K562 (cell line): Measurements from ENCODE around the gene CTPS1. TPM values are rescaled to one million over a fixed set of nuclear protein-coding genes. Genes with fewer than 3 reads are reported as not detected.
A peak's percentile ranks its signal among the peaks of the same experiment; 100 is the strongest.

Experiments used
- ATAC-seq: fragments of 200-7000 bp; cut with Tn5 transposase; 3 replicates; pipeline ENCODE4 v1.9.1; 2020; ENCODE audit warnings: moderate library complexity
- BruUV-seq: library from RNA; stranded (reverse); fragments of 400-500 nt; replicated peaks from 2 replicates; lab custom pipeline; 2021; lab: Mats Ljungman, UMichigan
- CTCF ChIA-PET: fragments of 300-600 bp; formaldehyde crosslinking; extraction: SDS; loops from one replicate; lab custom pipeline; 2021; ENCODE audit warnings: low intra/inter-chr PET ratio; lab: Yijun Ruan, JAX
- POLR2A ChIA-PET: fragments of 300-600, 350-650 bp; sonication (Branson Sonifier 250); formaldehyde crosslinking; extraction: SDS; loops from one replicate; lab custom pipeline; 2021; ENCODE audit warnings: antibody characterized with exemption, inconsistent platforms; lab: Yijun Ruan, JAX
- DNase-seq, 4 experiments: peaks; one replicate each; pipeline versions ENCODE4 v3.0.0 to v3.0.0-alpha.2; 2011 to 2018; ENCODE audit warnings: low spot score in 3 of 4, mixed read lengths in 3 of 4; ENCODE audit errors: extremely low read depth in 1 of 4
- FAIRE-seq: peaks from 2 replicates; lab custom pipeline; 2011; peaks lifted over from hg19 to GRCh38; lab: Jason Lieb, UNC
- H2AFZ ChIP-seq: 2 replicates; pipeline ENCODE4 v1.6.0; 2011; ENCODE audit warnings: low read depth, low read length, control low read depth, inconsistent platforms
- H3K27ac ChIP-seq: fragments of 200-600 bp; 3 replicates; pipeline ENCODE4 v1.8.0; 2011; ENCODE audit warnings: low read depth, mild to moderate bottlenecking, control low read depth, inconsistent platforms, low read length, moderate library complexity, mixed read lengths; ENCODE audit errors: extremely low read depth
- H3K27me3 ChIP-seq, 2 experiments: fragments of 300-600 bp in 1 of 2; 2 replicates in 1 of 2; 3 replicates in 1 of 2; pipeline versions ENCODE4 v1.6.0 to v1.8.0; 2011; ENCODE audit warnings: inconsistent platforms in 2 of 2, low read length in 2 of 2, mild to moderate bottlenecking in 1 of 2, mixed read lengths in 1 of 2, moderate library complexity in 1 of 2; ENCODE audit not compliant: control insufficient read depth in 2 of 2, insufficient read depth in 2 of 2
- H3K36me3 ChIP-seq: fragments of 300-600 bp; 3 replicates; pipeline ENCODE4 v1.8.0; 2011; ENCODE audit warnings: mild to moderate bottlenecking, low read length, inconsistent platforms; ENCODE audit not compliant: control insufficient read depth, insufficient read depth
- H3K4me1 ChIP-seq, 2 experiments: fragments of 200-600 bp in 1 of 2; replicated peaks in 1 of 2; 2 replicates in 1 of 2; 3 replicates in 1 of 2; pipeline versions ENCODE4 v1.5.1 to v1.8.0; 2011; ENCODE audit warnings: inconsistent platforms in 2 of 2, low read length in 2 of 2, mild to moderate bottlenecking in 1 of 2, mixed read lengths in 1 of 2, moderate library complexity in 1 of 2; ENCODE audit not compliant: control insufficient read depth in 2 of 2, insufficient read depth in 2 of 2
- H3K4me2 ChIP-seq: 2 replicates; pipeline ENCODE4 v1.6.1; 2011; ENCODE audit warnings: low read length, control low read depth, inconsistent platforms, mixed read lengths; ENCODE audit not compliant: insufficient read depth
- H3K4me3 ChIP-seq: fragments of 200-600 bp; sonication (generic), shearing (Covaris generic); 2 replicates; pipeline ENCODE4 v1.5.1; 2016; ENCODE audit warnings: control low read depth, inconsistent platforms
- H3K79me2 ChIP-seq: fragments of 200-600 bp; 3 replicates; pipeline ENCODE4 v1.8.0; 2011; ENCODE audit warnings: low read length, inconsistent platforms; ENCODE audit not compliant: control insufficient read depth, insufficient read depth
- H3K9ac ChIP-seq, 2 experiments: 2 replicates each; pipeline versions ENCODE4 v1.6.0 to v1.6.1; 2011; ENCODE audit warnings: low read depth in 2 of 2, low read length in 2 of 2, control low read depth in 1 of 2, inconsistent platforms in 1 of 2, mild to moderate bottlenecking in 1 of 2, mixed read lengths in 1 of 2; ENCODE audit not compliant: insufficient read depth in 1 of 2
- H3K9me1 ChIP-seq: one replicate; pipeline ENCODE4 v1.6.0; 2011; ENCODE audit warnings: inconsistent platforms, mild to moderate bottlenecking, low read length, moderate library complexity; ENCODE audit not compliant: control insufficient read depth, insufficient read depth
- H3K9me3 ChIP-seq: replicated peaks from 2 replicates; pipeline ENCODE4 v1.5.1; 2011; ENCODE audit warnings: low read depth, low read length, inconsistent platforms; ENCODE audit not compliant: control insufficient read depth, insufficient read depth
- H4K20me1 ChIP-seq: replicated peaks from 2 replicates; pipeline ENCODE4 v1.6.1; 2011; ENCODE audit warnings: low read length, inconsistent platforms, mixed read lengths; ENCODE audit not compliant: control insufficient read depth, insufficient read depth
- FOXJ3 ChIP-seq: sonication (generic); formaldehyde crosslinking; IDR thresholded peaks from 2 replicates; pipeline ENCODE4 v1.4.0; 2020; ENCODE audit warnings: mild to moderate bottlenecking, missing genetic modification reagents
- POLR2AphosphoS5 ChIP-seq: IDR thresholded peaks from 2 replicates; pipeline ENCODE4 v1.6.1; 2011; ENCODE audit warnings: mild to moderate bottlenecking, low read depth, low read length, moderate library complexity; ENCODE audit not compliant: control insufficient read depth, insufficient read depth
- RBM22 ChIP-seq: fragments of 200-400 bp; formaldehyde crosslinking; IDR thresholded peaks from 2 replicates; pipeline ENCODE4 v1.6.1; 2018; ENCODE audit warnings: low read length, low read depth; ENCODE audit not compliant: poor library complexity, severe bottlenecking
- ZNF212 ChIP-seq: fragments of 450-650 bp; formaldehyde crosslinking; IDR thresholded peaks from 2 replicates; pipeline ENCODE4 v1.4.0; 2020; ENCODE audit warnings: mild to moderate bottlenecking
- ZNF23 ChIP-seq: fragments of 250-450 bp; sonication (Bioruptor Pico); IDR thresholded peaks from 2 replicates; pipeline ENCODE4 v1.4.0; 2020; ENCODE audit warnings: mild to moderate bottlenecking
- WGBS: fragments of 100-300 bp; shearing (Covaris generic); methylation state at CpG from one replicate; pipeline ENCODE4 v1.1.6; 2016; ENCODE audit warnings: low coverage, mixed read lengths; ENCODE audit not compliant: insufficient coverage; ENCODE audit errors: missing lambda C conversion rate; 5-methylcytosine and 5-hydroxymethylcytosine counted together
- in situ Hi-C: fragments of 300-500 bp; cut with MboI; formaldehyde crosslinking; loops from 4 replicates; pipeline ENCODE4 v1.15.0; 2018; ENCODE audit warnings: inconsistent platforms, mixed read lengths
- intact Hi-C: fragments of 100-400 bp; cut with micrococcal nuclease; formaldehyde crosslinking; loops from 2 replicates; pipeline ENCODE4 v1.14.2; 2022
- polyA plus RNA-seq, 8 experiments: library from polyadenylated mRNA; depleted of rRNA in 4 of 8; stranded (reverse) in 5 of 8; unstranded in 3 of 8; fragments of >200 nt; fragmentation: Nextera tagmentation in 2 of 8; fragmentation: Illumina TruSeq in 1 of 8; extraction: Ambion mirVana in 2 of 8; extraction: Trizol in 1 of 8; gene quantifications; 2 replicates each; pipeline versions ENCODE4 v1.2.1 to v1.2.3, GENCODE V29; 2011 to 2014; ENCODE audit warnings: inconsistent platforms in 1 of 8, missing spikeins in 1 of 8
- total RNA-seq, 7 experiments: library from RNA; depleted of rRNA in 6 of 7; stranded (reverse); fragments of >200 nt in 6 of 7; fragmentation: Illumina TruSeq in 2 of 7; extraction: Trizol in 2 of 7; gene quantifications; 2 replicates each; pipeline versions ENCODE4 v1.2.1 to v1.2.3, GENCODE V29; 2011 to 2021; ENCODE audit warnings: low replicate concordance in 1 of 7
- TF ChIP-seq, protein P1 (sequence below): fragments of 250-450 bp; sonication (Bioruptor Pico); IDR thresholded peaks from 2 replicates; pipeline ENCODE4 v1.5.0; 2021; ENCODE audit warnings: mild to moderate bottlenecking, moderate library complexity
- TF ChIP-seq, protein P2 (sequence below): fragments of 450-650 bp; formaldehyde crosslinking; conservative IDR thresholded peaks from 2 replicates; pipeline ENCODE4 v1.4.0; 2022; ENCODE audit warnings: mild to moderate bottlenecking, missing genetic modification characterization

The CTPS1 gene
- total and polyA plus RNA-seq, 9 of the 15 experiments (the other 6 are each of a cell fraction or from before 2014, with no cell fraction given): 44.4 to 164 (median 87.7) TPM

DNA sequence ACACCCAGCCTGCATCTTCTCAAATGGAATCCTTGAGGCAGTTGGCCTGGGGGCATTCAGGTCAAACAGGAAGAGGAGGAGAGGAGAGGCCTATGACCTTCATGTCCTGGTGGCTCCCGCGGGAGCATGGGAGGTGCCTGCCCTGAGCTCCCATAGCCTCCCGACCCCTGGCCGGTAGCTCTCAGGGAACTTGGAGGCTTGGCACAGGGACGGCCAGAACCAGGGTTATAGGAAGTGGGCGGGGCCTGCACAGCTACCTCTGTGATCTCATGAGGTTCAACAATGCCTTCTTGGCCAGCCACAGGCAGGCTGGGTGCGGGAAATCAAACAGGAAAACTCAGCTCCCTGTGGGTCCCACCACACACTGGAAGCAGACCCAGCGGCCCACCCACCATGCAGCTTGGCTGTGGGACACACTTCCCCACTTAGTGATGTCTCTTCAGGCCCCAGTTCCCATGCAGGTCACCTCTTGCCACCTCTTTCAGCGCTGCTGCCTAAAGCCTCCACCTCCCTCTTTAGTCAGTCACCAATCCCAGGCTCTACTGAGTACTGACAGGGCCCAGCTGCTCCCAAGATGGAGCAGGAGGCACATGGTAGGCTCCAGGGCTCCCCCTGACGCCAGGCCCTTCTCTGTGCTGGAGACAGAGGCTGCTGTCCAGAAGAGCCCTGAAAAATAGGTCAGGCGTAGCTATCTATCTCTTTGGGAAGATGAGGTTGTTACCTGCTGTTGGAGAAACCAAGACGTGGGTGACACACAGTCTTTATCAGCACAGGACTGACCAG lies 42.2 kb downstream of the CTPS1 start, which contains the start of gene SLFNL1:
TSS of gene SLFNL1 (minus strand) at position 200 of the 783 bp plus-strand sequence. CDS start 1,065 bp downstream, outside the sequence.
- Histone ChIP-seq H4K20me1 (peaks cover 5% of the 10 kb centered on the region; the same call in 1 of the 2 replicates), H3K36me3 (peaks cover 35% of the 10 kb centered on the region; the same call in 1 of the 3 replicates), H3K4me1 (peaks cover 0 to 25% of the 10 kb centered on the region in 2 experiments; a peak in 2 of 5 replicates), H3K4me3 (no peak within 1 kb of the TSS), H3K79me2 (no peaks in the 10 kb centered on the region), H3K9ac (peak within 1 kb of the TSS in 1 of 2 experiments; percentile 71; a peak in 2 of 4 replicates), H3K27ac (no peak within 1 kb of the TSS), H3K4me2 (no peak within 1 kb of the TSS), H3K9me1 (peaks cover 4% of the 10 kb centered on the region), H2AFZ (no peak within 1 kb of the TSS), H3K27me3 (no peaks in the 10 kb centered on the region), H3K9me3 (no peaks in the 10 kb centered on the region)
- WGBS: 46% methylated on average over 11 of the region's 12 CpGs
- in situ Hi-C loops (no loop called here), intact Hi-C loops (no loop called here)
- ATAC-seq (peak; percentile 42), DNase-seq (peak in 3 of 4 experiments; percentile 35 to 43 (median 37)), FAIRE-seq (no peak)
- CTCF ChIA-PET: no interaction called here
- POLR2A ChIA-PET: interaction anchor here (0.6 to 2.3 kb wide), 7 partner anchors 9 to 221 kb away, joined by 3 to 9 read pairs (median 4); partner anchors contain the start of gene CTPS1
- no TSS peak for BruUV-seq
- TF ChIP-seq POLR2AphosphoS5 (peak; percentile 16; the same call in 1 of the 2 replicates), FOXJ3 (CRISPR knock-in tag) (no peak), ZNF212 (CRISPR knock-in tag) (no peak), ZNF23 (CRISPR knock-in tag) (no peak), RBM22 (peak; percentile 45)
- TF ChIP-seq, protein P1, sequence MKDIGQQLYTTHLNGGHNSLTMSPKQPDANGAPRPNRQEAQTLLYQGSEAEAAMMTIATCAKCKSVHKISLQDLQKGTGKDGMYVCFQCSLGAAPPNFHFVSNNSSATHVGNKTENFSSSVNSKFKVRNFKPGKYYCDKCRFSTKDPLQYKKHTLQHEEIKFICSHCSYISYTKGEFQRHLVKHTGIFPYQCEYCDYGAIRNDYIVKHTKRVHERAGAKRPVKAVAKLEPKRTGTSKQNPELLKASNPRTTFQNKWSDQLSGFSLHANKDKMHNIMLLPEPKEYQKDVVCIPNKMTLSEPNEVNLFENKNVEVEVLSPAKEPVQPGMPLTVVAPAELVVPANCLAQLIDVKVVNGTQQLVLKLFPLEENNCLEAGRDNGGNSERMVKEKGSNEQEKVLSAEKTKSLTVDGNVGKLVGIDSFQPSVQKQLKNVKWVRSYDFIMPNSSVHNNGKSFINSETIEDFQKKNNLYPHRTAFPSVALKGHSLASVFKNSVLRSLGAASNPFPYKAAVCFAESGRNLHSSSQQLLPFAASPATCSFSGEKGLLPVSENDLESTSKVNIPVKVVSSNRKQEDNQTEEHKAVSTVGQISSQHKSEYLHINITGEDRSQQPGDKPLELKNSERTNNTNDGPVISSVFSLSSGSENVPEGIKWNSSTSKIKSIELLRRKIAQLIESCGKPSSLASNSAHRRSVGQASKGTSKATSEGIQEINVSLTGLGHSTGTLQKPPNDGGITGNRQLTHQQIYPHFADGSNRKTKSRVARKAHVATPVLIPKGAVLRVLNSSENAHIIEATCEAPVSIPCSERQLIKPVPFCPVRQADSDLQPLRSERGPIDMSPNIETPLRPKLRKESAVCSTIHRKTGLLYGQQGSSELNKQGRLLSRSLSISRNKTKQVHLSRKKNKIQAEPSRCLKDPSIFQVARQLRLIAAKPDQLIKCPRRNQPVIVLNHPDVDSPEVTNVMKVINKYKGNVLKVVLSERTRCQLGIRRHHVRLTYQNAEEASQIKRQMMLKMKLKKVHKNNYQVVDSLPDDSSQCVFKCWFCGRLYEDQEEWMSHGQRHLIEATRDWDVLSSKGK (CRISPR knock-in tag): no peak
- TF ChIP-seq, protein P2, sequence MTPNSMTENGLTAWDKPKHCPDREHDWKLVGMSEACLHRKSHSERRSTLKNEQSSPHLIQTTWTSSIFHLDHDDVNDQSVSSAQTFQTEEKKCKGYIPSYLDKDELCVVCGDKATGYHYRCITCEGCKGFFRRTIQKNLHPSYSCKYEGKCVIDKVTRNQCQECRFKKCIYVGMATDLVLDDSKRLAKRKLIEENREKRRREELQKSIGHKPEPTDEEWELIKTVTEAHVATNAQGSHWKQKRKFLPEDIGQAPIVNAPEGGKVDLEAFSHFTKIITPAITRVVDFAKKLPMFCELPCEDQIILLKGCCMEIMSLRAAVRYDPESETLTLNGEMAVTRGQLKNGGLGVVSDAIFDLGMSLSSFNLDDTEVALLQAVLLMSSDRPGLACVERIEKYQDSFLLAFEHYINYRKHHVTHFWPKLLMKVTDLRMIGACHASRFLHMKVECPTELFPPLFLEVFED (CRISPR knock-in tag): no peak
